NCI-H2227 (cell line): ENCODE measurements around the gene CDKL5.

Source experiments
- DNase-seq: peaks from one replicate; lab custom pipeline; 2025; ENCODE audit not compliant: unreplicated experiment; lab: John Stamatoyannopoulos, UW

Gene CDKL5

DNA sequence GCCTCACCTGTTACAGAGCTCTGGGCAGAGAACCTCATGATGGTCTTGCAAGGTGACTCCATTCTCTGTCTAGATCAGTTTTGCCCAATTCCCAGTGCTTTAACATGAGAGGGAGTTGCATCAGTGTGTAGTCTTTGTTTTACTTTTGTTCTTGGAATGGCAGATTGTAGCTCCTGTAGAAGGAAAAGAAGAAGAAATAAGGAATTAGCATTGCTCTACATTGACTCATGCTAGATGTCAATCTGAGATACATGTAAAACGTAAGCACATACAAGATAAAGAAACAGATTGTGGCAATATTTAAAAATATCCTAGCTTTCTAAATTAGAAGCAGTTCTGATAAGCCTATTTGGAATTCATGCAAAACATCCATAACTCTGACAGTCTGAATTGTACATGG, 266.0 kb downstream of the CDKL5 start:
- no peak for DNase-seq

- DNase-seq: no peak
These were observed 267.1 kb downstream of the CDKL5 start for GRCh38 chrX:18692541-18692940.

GRCh38 chrX:18696653-18697052, 271.2 kb downstream of the CDKL5 start:
- DNase-seq: no peak

DNA sequence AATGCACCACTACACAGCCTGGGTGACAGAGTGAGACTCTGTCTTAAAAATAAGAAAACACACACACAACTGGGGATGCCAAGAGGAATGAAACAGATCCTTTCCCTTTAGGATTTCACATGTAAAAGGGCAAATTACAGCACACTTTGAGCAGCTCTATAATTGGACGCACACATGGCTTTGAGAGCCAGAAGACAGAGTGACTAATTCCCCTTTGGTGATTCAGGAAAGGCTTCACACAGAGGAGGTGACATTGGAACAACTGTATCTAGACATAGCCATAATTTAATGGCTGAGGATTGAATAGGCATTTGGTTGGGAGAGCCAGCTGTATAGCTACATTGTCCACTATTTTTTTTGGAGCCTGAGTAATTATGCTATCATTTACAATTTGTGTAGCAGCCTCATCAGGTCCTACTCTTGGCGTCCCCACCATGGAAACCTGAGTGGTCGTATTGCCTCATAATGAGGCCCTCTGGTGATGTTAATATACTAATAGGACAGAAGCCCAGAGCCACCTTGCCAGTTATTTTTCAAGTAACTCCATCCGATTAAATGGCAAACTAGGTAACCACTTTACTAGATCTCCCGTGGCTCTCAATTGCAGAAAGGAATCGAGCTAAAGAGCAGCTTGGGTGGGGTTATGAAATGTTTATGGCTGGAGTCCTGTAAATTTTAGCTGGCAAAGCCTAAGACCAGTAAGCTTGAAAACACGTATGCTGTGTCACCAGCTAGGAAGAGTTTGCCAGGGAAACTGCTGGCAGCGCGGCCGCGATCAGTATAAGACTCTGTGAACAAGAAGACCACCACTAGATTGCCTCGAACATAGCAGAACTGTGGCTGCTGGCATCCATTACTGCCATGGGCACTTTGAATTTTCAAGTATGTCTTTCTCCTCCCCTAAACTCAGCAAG, 273.6 kb downstream of the CDKL5 start:
- peak; percentile 40 for DNase-seq

- DNase-seq: no peak
These were observed 276.4 kb downstream of the CDKL5 start for GRCh38 chrX:18701621-18702361.

GRCh38 chrX:18702362-18703195, 277.2 kb downstream of the CDKL5 start:
- DNase-seq: peak; percentile 24
